GM21786 (cell line): ENCODE measurements around the gene KIAA1191.

Source experiments
- ATAC-seq: cut with Tn5 transposase; IDR thresholded peaks from one replicate; pipeline ENCODE4 v1.9.1; 2021; ENCODE audit not compliant: unreplicated experiment

The KIAA1191 gene

GRCh38 chr5:176366232-176366894, 4.8 kb upstream of the KIAA1191 start:
- no peak for ATAC-seq

- no peak for ATAC-seq
Observed at GRCh38 chr5:176365351-176366231, 4.0 kb upstream of the KIAA1191 start, which contains the start of gene ARL10. ARL10 (plus strand) TSS chr5:176365487; CDS start chr5:176365564, 77 bp downstream.

GRCh38 chr5:176364765-176365350, 3.3 kb upstream of the KIAA1191 start:
- ATAC-seq = no peak

- ATAC-seq = peak; percentile 8
Observed at GRCh38 chr5:176362233-176362490, 598 bp upstream of the KIAA1191 start.

- no peak for ATAC-seq
Observed at GRCh38 chr5:176360894-176361436, 599 bp downstream of the KIAA1191 start.

- no peak for ATAC-seq
Observed at GRCh38 chr5:176359658-176360057, 1.9 kb downstream of the KIAA1191 start.

GRCh38 chr5:176356179-176356566, 5.4 kb downstream of the KIAA1191 start:
- no peak for ATAC-seq

- no peak for ATAC-seq
Observed at GRCh38 chr5:176355400-176356178, 6.0 kb downstream of the KIAA1191 start.

GRCh38 chr5:176353533-176353932, 8.0 kb downstream of the KIAA1191 start:
- no peak for ATAC-seq

GRCh38 chr5:176352116-176352878, 9.3 kb downstream of the KIAA1191 start:
- ATAC-seq = no peak

GRCh38 chr5:176350416-176350815, 11.1 kb downstream of the KIAA1191 start:
- ATAC-seq = no peak

- no peak for ATAC-seq
Observed at GRCh38 chr5:176342766-176343458, 18.7 kb downstream of the KIAA1191 start.

- ATAC-seq = no peak
Observed at GRCh38 chr5:176342158-176342483, 19.4 kb downstream of the KIAA1191 start.

- no peak for ATAC-seq
Observed at GRCh38 chr5:176341325-176342157, 20.0 kb downstream of the KIAA1191 start.

- ATAC-seq = no peak
Observed at GRCh38 chr5:176339304-176339703, 22.3 kb downstream of the KIAA1191 start.

GRCh38 chr5:176337913-176338312, 23.7 kb downstream of the KIAA1191 start:
- no peak for ATAC-seq

GRCh38 chr5:176334031-176334770, 27.4 kb downstream of the KIAA1191 start:
- ATAC-seq = no peak

GRCh38 chr5:176320577-176320976, 41.0 kb downstream of the KIAA1191 start:
- ATAC-seq = no peak
